A549 (cell line): Measurements from ENCODE around the gene ADCY4. TPM values are rescaled to one million over a fixed set of nuclear protein-coding genes. Genes with fewer than 3 reads are reported as not detected.

Experiments
- ATAC-seq, 2 experiments: fragments of 200-7000 bp in 1 of 2; fragments of >200 bp in 1 of 2; cut with Nextera tagmentation in 1 of 2; cut with Tn5 transposase in 1 of 2; 3 replicates each; pipeline versions ENCODE4 v1.8.0 to v1.9.1; 2018 to 2020; ENCODE audit warnings: mild to moderate bottlenecking in 1 of 2, moderate library complexity in 1 of 2
- CTCF ChIA-PET: fragments of 300-600 bp; sonication (Branson Sonifier 250); formaldehyde crosslinking; extraction: SDS; loops from one replicate; lab custom pipeline; 2021; ENCODE audit warnings: antibody characterized with exemption, inconsistent platforms; lab: Yijun Ruan, JAX
- POLR2A ChIA-PET: fragments of 350-600 bp; formaldehyde crosslinking; extraction: SDS; loops from one replicate; lab custom pipeline; 2021; ENCODE audit warnings: antibody characterized with exemption, inconsistent platforms; lab: Yijun Ruan, JAX
- DNase-seq, 2 experiments: peaks; one replicate each; pipeline versions ENCODE4 v3.0.0 to v3.0.0-alpha.2; 2011 to 2016; ENCODE audit warnings: low read depth in 1 of 2, low spot score in 1 of 2
- FAIRE-seq: peaks from 2 replicates; lab custom pipeline; 2011; peaks lifted over from hg19 to GRCh38; lab: Jason Lieb, UNC
- H3K27ac ChIP-seq, 2 experiments: fragments of >200 bp; sonication (Bioruptor Twin); formaldehyde crosslinking; 3 replicates each; pipeline ENCODE4 v1.5.1; 2016 to 2017
- H3K4me1 ChIP-seq: fragments of >200 bp; sonication (Bioruptor Twin); formaldehyde crosslinking; 3 replicates; pipeline ENCODE4 v1.6.1; 2016
- H3K4me2 ChIP-seq: fragments of >200 bp; sonication (Bioruptor Twin); formaldehyde crosslinking; 3 replicates; pipeline ENCODE4 v1.6.1; 2016
- H3K4me3 ChIP-seq: fragments of >200 bp; sonication (Bioruptor Twin); formaldehyde crosslinking; 3 replicates; pipeline ENCODE4 v1.5.1; 2016
- H3K9me3 ChIP-seq: fragments of >200 bp; sonication (Bioruptor Twin); formaldehyde crosslinking; 3 replicates; pipeline ENCODE4 v1.6.1; 2016
- BHLHE40 ChIP-seq: IDR thresholded peaks from 2 replicates; pipeline ENCODE4 v1.6.1; 2012; ENCODE audit warnings: low read depth, low read length, inconsistent platforms
- CBX2 ChIP-seq: fragments of 200-600 bp; sonication (generic); IDR thresholded peaks from 2 replicates; pipeline ENCODE4 v1.6.1; 2016; ENCODE audit warnings: low read depth, mild to moderate bottlenecking, borderline replicate concordance
- CHD2 ChIP-seq: fragments of 150-350 bp; IDR thresholded peaks from 2 replicates; pipeline ENCODE4 v1.6.1; 2014; ENCODE audit warnings: low read length; ENCODE audit not compliant: partially characterized antibody
- EHMT2 ChIP-seq: fragments of 200-600 bp; sonication (generic); IDR thresholded peaks from 2 replicates; pipeline ENCODE4 v1.6.1; 2016; ENCODE audit warnings: antibody characterized with exemption, low read depth, mild to moderate bottlenecking, moderate library complexity
- FOSL2 ChIP-seq, 2 experiments: fragments of 450-650 bp in 1 of 2; fragments of >200 bp in 1 of 2; sonication (Bioruptor Twin) in 1 of 2; formaldehyde crosslinking; IDR thresholded peaks; 2 replicates each; pipeline versions ENCODE4 v1.5.0 to v1.6.1; 2016 to 2020; ENCODE audit warnings: mild to moderate bottlenecking in 1 of 2, moderate library complexity in 1 of 2
- GATA3 ChIP-seq: IDR thresholded peaks from 2 replicates; pipeline ENCODE4 v1.6.1; 2012; ENCODE audit warnings: borderline replicate concordance
- HDAC2 ChIP-seq: fragments of 200-600 bp; sonication (generic); IDR thresholded peaks from 2 replicates; pipeline ENCODE4 v1.6.1; 2016
- HEYL ChIP-seq: fragments of 250-450 bp; sonication (Bioruptor Pico); IDR thresholded peaks from 2 replicates; pipeline ENCODE4 v1.8.0; 2021; ENCODE audit warnings: mild to moderate bottlenecking, moderate library complexity
- JUN ChIP-seq, 2 experiments: fragments of >200 bp; sonication (Bioruptor Twin); formaldehyde crosslinking; IDR thresholded peaks; 2 replicates in 1 of 2; 3 replicates in 1 of 2; pipeline ENCODE4 v1.6.1; 2016 to 2017
- MAFK ChIP-seq: fragments of 450-650 bp; IDR thresholded peaks from 2 replicates; pipeline ENCODE4 v1.6.1; 2014; ENCODE audit not compliant: partially characterized antibody
- MAZ ChIP-seq: fragments of 150-350 bp; IDR thresholded peaks from 2 replicates; pipeline ENCODE4 v1.6.1; 2014; ENCODE audit warnings: antibody characterized with exemption, low read depth, low read length, borderline replicate concordance
- PHF8 ChIP-seq: fragments of 200-600 bp; sonication (generic); IDR thresholded peaks from 2 replicates; pipeline ENCODE4 v1.6.1; 2016; ENCODE audit warnings: low read depth, mild to moderate bottlenecking, antibody characterized with exemption, moderate library complexity, borderline replicate concordance
- RARB ChIP-seq: fragments of 250-450 bp; sonication (Bioruptor Pico); IDR thresholded peaks from 2 replicates; pipeline ENCODE4 v1.8.0; 2021; ENCODE audit warnings: mild to moderate bottlenecking, moderate library complexity
- RFX5 ChIP-seq: fragments of 450-650 bp; IDR thresholded peaks from 2 replicates; pipeline ENCODE4 v1.7.1; 2014; ENCODE audit warnings: antibody characterized with exemption, mild to moderate bottlenecking, moderate library complexity
- TFCP2L1 ChIP-seq: fragments of 250-450 bp; sonication (Bioruptor Pico); IDR thresholded peaks from 2 replicates; pipeline ENCODE4 v1.5.0; 2021; ENCODE audit warnings: mild to moderate bottlenecking
- TP53 ChIP-seq: fragments of 250-450 bp; sonication (Bioruptor Pico); IDR thresholded peaks from 2 replicates; pipeline ENCODE4 v1.5.0; 2021; ENCODE audit warnings: mild to moderate bottlenecking, moderate library complexity
- ZFP36 ChIP-seq: fragments of 450-650 bp; IDR thresholded peaks from 2 replicates; pipeline ENCODE4 v1.6.1; 2014; ENCODE audit warnings: borderline replicate concordance; ENCODE audit not compliant: partially characterized antibody
- ZNF302 ChIP-seq: fragments of 250-450 bp; sonication (Bioruptor Pico); IDR thresholded peaks from 2 replicates; pipeline ENCODE4 v1.9.0; 2021; ENCODE audit warnings: inconsistent platforms, mild to moderate bottlenecking, moderate library complexity
- ZSCAN20 ChIP-seq: fragments of 250-450 bp; sonication (Bioruptor Pico); IDR thresholded peaks from 2 replicates; pipeline ENCODE4 v1.8.0; 2022; ENCODE audit warnings: mild to moderate bottlenecking, moderate library complexity
- WGBS: methylation state at CpG from one replicate; pipeline ENCODE4 v1.1.6; 2017; ENCODE audit errors: missing lambda C conversion rate; 5-methylcytosine and 5-hydroxymethylcytosine counted together
- polyA plus RNA-seq, 4 experiments: library from polyadenylated mRNA; depleted of rRNA in 3 of 4; stranded (reverse); fragments of >200 nt; fragmentation: RNase III in 1 of 4; extraction: RNeasy Plus Mini Kit Qiagen cat#74134 plus additional on column Dnase treatment in 1 of 4; gene quantifications; 2 replicates in 3 of 4; 3 replicates in 1 of 4; pipeline ENCODE4 v1.2.3, GENCODE V29; 2011 to 2017
- TF ChIP-seq, protein P1 (sequence below): fragments of 250-450 bp; sonication (Bioruptor Pico); IDR thresholded peaks from 2 replicates; pipeline ENCODE4 v1.5.0; 2020; ENCODE audit warnings: low read depth, mild to moderate bottlenecking, moderate library complexity
- TF ChIP-seq, protein P2 (sequence below): IDR thresholded peaks from 2 replicates; pipeline ENCODE4 v1.6.1; 2012; ENCODE audit warnings: low read depth, borderline replicate concordance
- TF ChIP-seq, protein P3 (sequence below): fragments of >200 bp; sonication (Bioruptor Twin); formaldehyde crosslinking; IDR thresholded peaks from 3 replicates; pipeline ENCODE4 v1.5.1; 2016
- TF ChIP-seq, protein P4 (sequence below): IDR thresholded peaks from 2 replicates; pipeline ENCODE4 v1.6.1; 2012
- TF ChIP-seq, protein P5 (sequence below): fragments of 200-600 bp; sonication (generic); IDR thresholded peaks from 2 replicates; pipeline ENCODE4 v1.6.1; 2016; ENCODE audit warnings: antibody characterized with exemption, mild to moderate bottlenecking, moderate library complexity
- TF ChIP-seq, protein P6 (sequence below): IDR thresholded peaks from 2 replicates; pipeline ENCODE4 v1.6.1; 2012

ADCY4 gene
- polyA plus RNA-seq, 2 of the 4 experiments (the other 2 are of a cell fraction): not detected

DNA sequence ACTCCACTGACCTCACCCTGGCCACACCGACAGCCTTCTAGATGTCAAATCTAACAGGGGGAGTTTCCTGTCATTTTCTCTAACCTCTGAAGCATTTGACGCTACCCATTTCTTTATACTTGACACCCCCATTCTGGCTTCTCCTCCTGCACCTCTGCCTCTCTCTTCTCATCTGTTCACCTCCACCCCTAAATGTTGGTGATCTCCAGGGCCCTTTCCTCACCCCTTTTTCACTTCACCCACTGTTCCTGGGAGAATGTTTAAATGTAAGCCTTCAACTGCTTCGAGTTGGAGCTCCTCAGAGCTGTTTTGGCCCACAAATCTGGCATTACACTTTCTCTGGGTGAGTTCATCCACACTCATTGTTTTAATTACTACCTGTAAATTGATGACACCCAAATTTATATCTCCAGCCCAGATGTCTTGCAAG, 63.0 kb downstream of the ADCY4 start:
- DNase-seq: no peak
- Histone ChIP-seq H3K9me3 (no peaks in the 10 kb centered on the region), H3K27ac (peak overlapping the region; percentile 89 to 97), H3K4me1 (0 out of 3 replicates have a peak, but pooled peaks cover 5% of the 10 kb centered on the region), H3K4me2 (peak overlapping the region; percentile 85), H3K4me3 (peak overlapping the region; percentile 59)
- POLR2A ChIA-PET: interaction anchor here (0.6 to 1.9 kb wide), 21 partner anchors 8 to 171 kb away, joined by 3 to 53 read pairs (median 5); partner anchors contain the start of genes CIDEB, DHRS1, NOP9 and SDR39U1
- no peak for FAIRE-seq
- TF ChIP-seq CHD2: no peak
- no peak for TF ChIP-seq HEYL (CRISPR knock-in tag)
- no peak for TF ChIP-seq EHMT2
- TF ChIP-seq FOSL2 (IDR thresholded peaks at IDR 0.05): no peak
- TF ChIP-seq FOSL2 (CRISPR knock-in tag; IDR thresholded peaks at IDR 0.05): no peak
- TF ChIP-seq GATA3: no peak
- TF ChIP-seq, protein P1, sequence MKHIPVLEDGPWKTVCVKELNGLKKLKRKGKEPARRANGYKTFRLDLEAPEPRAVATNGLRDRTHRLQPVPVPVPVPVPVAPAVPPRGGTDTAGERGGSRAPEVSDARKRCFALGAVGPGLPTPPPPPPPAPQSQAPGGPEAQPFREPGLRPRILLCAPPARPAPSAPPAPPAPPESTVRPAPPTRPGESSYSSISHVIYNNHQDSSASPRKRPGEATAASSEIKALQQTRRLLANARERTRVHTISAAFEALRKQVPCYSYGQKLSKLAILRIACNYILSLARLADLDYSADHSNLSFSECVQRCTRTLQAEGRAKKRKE (CRISPR knock-in tag): no peak
- TF ChIP-seq BHLHE40: no peak
- TF ChIP-seq, protein P2, sequence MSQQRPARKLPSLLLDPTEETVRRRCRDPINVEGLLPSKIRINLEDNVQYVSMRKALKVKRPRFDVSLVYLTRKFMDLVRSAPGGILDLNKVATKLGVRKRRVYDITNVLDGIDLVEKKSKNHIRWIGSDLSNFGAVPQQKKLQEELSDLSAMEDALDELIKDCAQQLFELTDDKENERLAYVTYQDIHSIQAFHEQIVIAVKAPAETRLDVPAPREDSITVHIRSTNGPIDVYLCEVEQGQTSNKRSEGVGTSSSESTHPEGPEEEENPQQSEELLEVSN: no peak
- no peak for TF ChIP-seq CBX2
- no peak for TF ChIP-seq MAFK
- TF ChIP-seq ZSCAN20 (CRISPR knock-in tag): no peak
- TF ChIP-seq, protein P3, sequence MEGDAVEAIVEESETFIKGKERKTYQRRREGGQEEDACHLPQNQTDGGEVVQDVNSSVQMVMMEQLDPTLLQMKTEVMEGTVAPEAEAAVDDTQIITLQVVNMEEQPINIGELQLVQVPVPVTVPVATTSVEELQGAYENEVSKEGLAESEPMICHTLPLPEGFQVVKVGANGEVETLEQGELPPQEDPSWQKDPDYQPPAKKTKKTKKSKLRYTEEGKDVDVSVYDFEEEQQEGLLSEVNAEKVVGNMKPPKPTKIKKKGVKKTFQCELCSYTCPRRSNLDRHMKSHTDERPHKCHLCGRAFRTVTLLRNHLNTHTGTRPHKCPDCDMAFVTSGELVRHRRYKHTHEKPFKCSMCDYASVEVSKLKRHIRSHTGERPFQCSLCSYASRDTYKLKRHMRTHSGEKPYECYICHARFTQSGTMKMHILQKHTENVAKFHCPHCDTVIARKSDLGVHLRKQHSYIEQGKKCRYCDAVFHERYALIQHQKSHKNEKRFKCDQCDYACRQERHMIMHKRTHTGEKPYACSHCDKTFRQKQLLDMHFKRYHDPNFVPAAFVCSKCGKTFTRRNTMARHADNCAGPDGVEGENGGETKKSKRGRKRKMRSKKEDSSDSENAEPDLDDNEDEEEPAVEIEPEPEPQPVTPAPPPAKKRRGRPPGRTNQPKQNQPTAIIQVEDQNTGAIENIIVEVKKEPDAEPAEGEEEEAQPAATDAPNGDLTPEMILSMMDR: no peak
- no peak for TF ChIP-seq TP53 (CRISPR knock-in tag)
- no peak for TF ChIP-seq ZFP36
- TF ChIP-seq TFCP2L1 (CRISPR knock-in tag): no peak
- TF ChIP-seq JUN (IDR thresholded peaks at IDR 0.05): no peak
- TF ChIP-seq RARB (CRISPR knock-in tag): no peak
- no peak for TF ChIP-seq RFX5
- CTCF ChIA-PET: interaction anchor here (1.3 to 34.0 kb wide), 11 partner anchors 10 to 165 kb away, joined by 3 to 469 read pairs (median 5); partner anchors contain the start of genes CIDEB, DHRS1, LTB4R and LTB4R2
- ATAC-seq: no peak; a peak in 1 of 6 replicates
- 10% methylated on average over 3 of the region's 3 CpGs for WGBS

DNA sequence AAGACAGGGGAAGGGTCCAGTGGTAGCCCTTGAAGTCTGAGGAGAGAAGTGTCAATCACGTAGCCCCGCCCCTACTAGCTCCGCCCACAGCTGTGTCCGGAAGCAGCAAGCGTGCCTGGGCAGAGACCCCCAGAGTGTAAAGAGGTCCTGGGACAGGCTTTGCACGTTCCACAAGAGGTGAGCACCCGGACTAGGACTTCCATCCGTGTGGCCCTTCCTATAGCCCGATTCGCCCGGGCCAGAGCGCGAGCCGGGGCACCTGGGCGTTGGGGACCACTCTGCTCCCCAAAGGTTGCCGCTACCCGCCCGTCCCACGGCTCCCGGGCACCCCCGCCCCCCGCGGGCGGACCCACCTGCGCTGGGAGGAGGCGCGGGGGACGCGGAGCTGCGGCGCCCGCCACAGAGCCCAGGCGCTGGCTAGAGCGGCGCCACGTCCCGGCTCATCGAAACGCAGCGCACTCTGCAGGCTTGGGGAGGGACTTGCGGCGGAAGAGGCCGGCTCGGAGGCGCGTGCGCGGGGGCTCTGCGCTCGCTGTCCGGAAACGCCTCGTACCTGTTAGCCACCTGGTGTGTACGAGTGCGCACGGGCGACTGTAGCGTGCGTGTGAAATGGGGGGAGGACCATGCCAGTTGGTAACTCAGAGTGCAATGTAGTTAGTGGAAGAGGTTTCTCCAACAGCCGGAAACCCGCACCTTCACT, 63.6 kb downstream of the ADCY4 start, which contains the start of gene RABGGTA:
TSS of gene RABGGTA (minus strand) at position 464 of the 700 bp plus-strand sequence. CDS start 482 bp downstream, outside the sequence.
- CTCF ChIA-PET: interaction anchor here (1.0 to 34.0 kb wide), 14 partner anchors 9 to 166 kb away, joined by 3 to 469 read pairs (median 5); partner anchors contain the start of genes CIDEB, DHRS1, LTB4R and LTB4R2
- POLR2A ChIA-PET: interaction anchor here (0.6 to 1.9 kb wide), 28 partner anchors 9 to 171 kb away, joined by 3 to 53 read pairs (median 4); partner anchors contain the start of genes CBLN3, CHMP4A, CIDEB and DHRS1
- DNase-seq: peak; percentile 91 to 93
- H3K4me1 ChIP-seq: 0 out of 3 replicates have a peak, but pooled peaks cover 5% of the 10 kb centered on the region
- H3K27ac ChIP-seq: peak within 1 kb of the TSS; percentile 89 to 97
- peak; percentile 91 to 98 for ATAC-seq
- peak within 1 kb of the TSS; percentile 85 for H3K4me2 ChIP-seq
- no peak for FAIRE-seq
- 5% methylated on average over 19 of the region's 61 CpGs for WGBS
- H3K9me3 ChIP-seq: no peaks in the 10 kb centered on the region
- H3K4me3 ChIP-seq: peak within 1 kb of the TSS; percentile 59
- no peak for TF ChIP-seq ZNF302 (CRISPR knock-in tag)
- TF ChIP-seq, protein P4, sequence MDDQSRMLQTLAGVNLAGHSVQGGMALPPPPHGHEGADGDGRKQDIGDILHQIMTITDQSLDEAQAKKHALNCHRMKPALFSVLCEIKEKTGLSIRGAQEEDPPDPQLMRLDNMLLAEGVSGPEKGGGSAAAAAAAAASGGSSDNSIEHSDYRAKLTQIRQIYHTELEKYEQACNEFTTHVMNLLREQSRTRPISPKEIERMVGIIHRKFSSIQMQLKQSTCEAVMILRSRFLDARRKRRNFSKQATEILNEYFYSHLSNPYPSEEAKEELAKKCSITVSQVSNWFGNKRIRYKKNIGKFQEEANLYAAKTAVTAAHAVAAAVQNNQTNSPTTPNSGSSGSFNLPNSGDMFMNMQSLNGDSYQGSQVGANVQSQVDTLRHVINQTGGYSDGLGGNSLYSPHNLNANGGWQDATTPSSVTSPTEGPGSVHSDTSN: peak; percentile 70
- TF ChIP-seq, protein P1 (CRISPR knock-in tag): 0 out of 2 replicates have a peak, but pooled peaks have one; percentile 31
- TF ChIP-seq MAZ: 0 out of 2 replicates have a peak, but pooled peaks have one; percentile 74
- TF ChIP-seq, protein P5, sequence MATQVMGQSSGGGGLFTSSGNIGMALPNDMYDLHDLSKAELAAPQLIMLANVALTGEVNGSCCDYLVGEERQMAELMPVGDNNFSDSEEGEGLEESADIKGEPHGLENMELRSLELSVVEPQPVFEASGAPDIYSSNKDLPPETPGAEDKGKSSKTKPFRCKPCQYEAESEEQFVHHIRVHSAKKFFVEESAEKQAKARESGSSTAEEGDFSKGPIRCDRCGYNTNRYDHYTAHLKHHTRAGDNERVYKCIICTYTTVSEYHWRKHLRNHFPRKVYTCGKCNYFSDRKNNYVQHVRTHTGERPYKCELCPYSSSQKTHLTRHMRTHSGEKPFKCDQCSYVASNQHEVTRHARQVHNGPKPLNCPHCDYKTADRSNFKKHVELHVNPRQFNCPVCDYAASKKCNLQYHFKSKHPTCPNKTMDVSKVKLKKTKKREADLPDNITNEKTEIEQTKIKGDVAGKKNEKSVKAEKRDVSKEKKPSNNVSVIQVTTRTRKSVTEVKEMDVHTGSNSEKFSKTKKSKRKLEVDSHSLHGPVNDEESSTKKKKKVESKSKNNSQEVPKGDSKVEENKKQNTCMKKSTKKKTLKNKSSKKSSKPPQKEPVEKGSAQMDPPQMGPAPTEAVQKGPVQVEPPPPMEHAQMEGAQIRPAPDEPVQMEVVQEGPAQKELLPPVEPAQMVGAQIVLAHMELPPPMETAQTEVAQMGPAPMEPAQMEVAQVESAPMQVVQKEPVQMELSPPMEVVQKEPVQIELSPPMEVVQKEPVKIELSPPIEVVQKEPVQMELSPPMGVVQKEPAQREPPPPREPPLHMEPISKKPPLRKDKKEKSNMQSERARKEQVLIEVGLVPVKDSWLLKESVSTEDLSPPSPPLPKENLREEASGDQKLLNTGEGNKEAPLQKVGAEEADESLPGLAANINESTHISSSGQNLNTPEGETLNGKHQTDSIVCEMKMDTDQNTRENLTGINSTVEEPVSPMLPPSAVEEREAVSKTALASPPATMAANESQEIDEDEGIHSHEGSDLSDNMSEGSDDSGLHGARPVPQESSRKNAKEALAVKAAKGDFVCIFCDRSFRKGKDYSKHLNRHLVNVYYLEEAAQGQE: no peak
- peak; percentile 95 for TF ChIP-seq PHF8
- TF ChIP-seq HDAC2: no peak
- TF ChIP-seq, protein P6, sequence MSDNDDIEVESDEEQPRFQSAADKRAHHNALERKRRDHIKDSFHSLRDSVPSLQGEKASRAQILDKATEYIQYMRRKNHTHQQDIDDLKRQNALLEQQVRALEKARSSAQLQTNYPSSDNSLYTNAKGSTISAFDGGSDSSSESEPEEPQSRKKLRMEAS: peak; percentile 92
- no peak for TF ChIP-seq FOSL2 (IDR thresholded peaks at IDR 0.05)
- 0 out of 2 replicates have a peak, but pooled peaks have one; percentile 25 for TF ChIP-seq FOSL2 (CRISPR knock-in tag; IDR thresholded peaks at IDR 0.05)
- peak; percentile 61 to 92; a peak in 3 of 5 replicates for TF ChIP-seq JUN (IDR thresholded peaks at IDR 0.05)
